NCI-H446 (cell line): ENCODE measurements around the gene RBMS3.

Experiments
- DNase-seq, 2 experiments: peaks; one replicate each; lab custom pipeline; 2025; lab: John Stamatoyannopoulos, UW

Gene RBMS3

DNA sequence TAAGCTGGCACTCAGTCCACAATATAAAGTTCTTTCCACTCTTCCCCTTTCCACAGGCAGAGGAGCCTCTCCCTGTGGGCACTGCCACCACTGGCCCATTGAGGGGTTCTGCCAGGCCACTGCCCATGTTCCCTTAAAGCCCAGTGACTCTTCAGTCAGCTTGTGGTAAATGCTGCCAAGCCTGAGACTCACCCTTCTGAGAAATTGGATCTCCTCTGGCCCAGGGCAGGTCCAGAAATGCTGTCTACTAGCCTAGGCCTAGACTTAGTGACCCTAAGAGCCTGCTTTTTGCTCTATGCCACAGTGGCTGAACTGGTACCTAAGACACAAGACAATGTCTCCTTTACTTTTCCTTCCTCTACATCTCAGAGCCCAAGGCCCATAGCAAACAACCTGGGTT, 295.8 kb downstream of the RBMS3 start:
- DNase-seq: no peak

- DNase-seq: no peak
These were observed 296.4 kb downstream of the RBMS3 start for GRCh38 chr3:29577250-29577649.

DNA sequence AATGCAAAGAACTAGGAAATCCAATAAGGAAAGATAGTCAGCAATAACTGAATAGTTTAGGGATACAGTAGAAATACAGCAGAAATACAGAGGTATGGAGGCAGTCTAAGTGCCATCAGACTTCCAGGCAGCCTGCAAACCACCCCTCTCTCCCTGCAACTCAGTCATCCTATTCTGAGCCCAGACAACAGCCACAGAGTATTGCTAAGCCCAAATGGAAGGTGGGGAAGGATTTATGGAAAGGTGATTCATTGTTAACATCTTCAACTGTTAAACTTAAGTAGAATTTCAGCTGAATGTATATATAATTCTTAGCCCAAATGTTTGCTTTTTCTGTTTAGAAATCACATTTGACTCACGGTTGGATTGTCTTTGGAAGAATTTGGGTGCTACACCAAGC, 300.4 kb downstream of the RBMS3 start:
- DNase-seq: no peak

DNA sequence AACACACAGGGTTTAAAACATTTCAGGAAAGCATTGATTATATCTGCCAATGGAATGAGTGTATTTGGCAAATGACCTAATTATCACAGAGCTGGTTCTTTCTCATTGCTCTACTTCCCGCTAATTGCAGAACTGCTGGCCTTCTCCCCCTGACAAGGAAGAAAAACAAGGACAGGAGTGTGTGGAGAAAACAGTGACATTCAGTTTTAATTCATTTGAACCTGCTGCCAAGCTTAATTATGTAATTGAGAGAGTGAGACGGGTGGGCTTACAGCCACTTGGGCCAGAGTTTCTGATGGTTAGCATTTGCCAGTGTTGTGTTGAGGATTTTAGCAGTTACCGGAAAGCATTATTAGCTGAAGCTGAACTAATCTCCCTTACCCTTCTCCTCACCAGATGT, 301.4 kb downstream of the RBMS3 start:
- DNase-seq: peak; percentile 10 to 49

DNA sequence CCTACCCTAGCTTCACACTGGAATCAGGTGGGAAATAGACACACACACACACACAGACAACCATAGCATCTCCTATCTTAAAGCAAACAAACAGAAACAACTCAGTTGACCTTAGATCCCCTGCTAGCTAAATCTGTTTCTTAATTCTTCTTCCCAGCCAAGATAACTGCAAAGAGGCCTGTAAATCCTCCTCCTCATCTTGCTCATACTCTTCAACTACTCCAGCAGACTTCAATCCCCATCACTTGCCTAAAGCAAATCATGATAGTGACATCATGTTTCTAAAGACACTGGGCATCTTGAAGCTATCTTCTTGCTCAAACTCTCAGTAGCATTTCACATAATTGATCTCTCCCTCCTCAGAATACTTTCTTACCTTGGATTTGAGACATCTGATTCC, 303.0 kb downstream of the RBMS3 start:
- no peak for DNase-seq

DNA sequence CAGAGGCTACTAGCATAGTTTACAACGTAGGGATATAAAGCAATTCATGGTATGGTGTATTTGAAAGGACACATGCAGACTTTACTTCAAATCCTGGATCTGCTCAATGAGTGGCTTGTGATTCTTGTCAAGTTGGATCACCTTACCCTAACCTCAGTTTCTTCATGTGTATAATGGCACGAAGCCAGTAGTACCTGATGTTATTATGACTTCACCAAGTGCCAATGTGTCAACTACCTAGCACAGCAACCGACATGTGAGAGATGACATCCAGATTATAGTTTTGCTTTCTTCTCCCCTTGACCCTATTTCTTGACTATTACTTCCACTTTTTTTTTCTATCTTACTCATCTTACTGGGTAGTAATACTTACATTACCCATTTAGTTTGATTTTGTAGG, 304.5 kb downstream of the RBMS3 start:
- DNase-seq: no peak

GRCh38 chr3:29587340-29587739, 306.5 kb downstream of the RBMS3 start:
- no peak for DNase-seq

DNA sequence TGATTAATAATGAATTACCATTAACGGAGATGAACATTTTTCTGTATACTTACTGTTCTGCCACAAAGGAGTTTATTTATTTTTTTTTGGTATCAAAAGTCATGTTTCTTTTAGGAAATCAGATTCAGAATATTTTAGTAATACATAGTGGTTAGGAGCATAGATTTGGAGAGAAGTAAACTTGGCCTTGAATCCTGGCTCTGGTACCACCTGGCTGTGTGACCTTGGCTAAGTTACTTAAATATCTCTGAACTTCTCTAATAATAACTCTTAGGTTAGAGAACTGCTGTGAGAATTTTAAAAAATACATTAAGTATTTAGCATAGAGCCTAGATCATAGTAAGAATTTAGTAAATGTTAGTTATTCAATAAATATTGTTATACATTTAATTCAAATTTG, 309.1 kb downstream of the RBMS3 start:
- no peak for DNase-seq

GRCh38 chr3:29590461-29590860, 309.6 kb downstream of the RBMS3 start:
- no peak for DNase-seq

DNA sequence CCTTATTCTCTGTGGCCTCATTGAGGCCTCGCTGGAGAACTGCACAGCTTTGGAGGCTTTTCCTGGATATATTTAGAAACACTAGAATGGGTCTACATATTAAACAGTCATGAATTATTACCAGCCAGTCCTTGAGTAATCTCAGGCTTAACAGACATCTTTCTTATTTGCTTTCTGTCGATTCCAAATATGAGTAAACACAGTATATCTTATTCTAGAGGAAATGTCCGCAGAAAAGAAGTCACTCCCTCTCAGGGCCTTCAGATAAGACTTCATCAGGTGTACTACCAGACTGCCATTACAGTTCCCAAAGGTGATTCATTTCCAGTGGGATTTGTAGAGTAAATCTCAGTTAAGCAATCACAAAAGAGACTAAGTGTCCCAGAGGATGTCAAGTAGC, 310.7 kb downstream of the RBMS3 start:
- no peak for DNase-seq

GRCh38 chr3:29593802-29594201, 312.9 kb downstream of the RBMS3 start:
- DNase-seq: no peak

DNA sequence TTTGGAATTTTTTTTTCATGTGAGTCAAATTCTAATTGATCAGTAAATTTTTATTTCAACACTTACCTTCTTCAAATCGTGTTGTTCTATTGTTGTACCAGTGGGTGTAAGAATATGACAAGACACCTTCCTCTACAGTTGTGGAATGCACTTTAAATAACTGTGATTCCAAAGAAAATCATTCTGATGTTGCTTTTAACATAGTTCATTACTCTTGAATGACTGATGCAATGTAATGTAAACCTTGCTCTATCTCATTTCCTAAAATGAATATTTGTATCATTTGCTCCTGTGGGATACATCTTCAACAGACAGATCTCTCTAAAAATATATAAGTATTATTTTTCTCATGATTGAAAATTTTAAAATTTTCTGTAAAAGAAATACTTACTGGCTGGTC, 313.4 kb downstream of the RBMS3 start:
- no peak for DNase-seq

DNA sequence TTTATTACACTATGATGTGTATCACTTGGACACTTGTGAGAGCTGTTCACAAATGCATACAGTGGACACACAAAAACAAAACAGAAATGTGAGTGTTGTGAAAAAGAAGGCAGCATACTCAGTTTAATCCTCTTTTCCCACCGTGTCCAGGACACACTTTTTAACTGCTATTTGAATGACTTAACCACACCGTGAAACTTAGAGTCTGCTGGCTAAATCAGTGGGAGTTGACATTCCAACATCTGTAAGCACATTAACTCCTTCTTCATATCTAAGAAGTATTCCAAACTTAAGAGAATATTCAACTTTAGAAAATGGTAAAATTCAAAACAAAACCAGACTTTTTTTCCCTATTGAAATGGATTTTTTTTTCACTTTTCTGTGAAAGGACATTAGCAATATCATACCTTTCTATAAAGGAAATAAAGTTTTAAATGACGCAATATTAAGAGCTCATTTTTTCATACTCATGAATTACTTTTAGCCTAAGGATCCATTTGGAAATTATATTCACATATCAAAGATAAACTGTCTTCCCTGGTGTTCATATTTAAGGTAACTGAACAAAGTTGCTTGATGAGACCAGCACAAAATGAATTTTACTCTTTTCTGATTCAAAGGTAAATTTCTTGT, 316.6 kb downstream of the RBMS3 start:
- no peak for DNase-seq

- no peak for DNase-seq
These were observed 321.2 kb downstream of the RBMS3 start for GRCh38 chr3:29601861-29602585.

- DNase-seq: no peak
These were observed 325.0 kb downstream of the RBMS3 start for GRCh38 chr3:29605845-29606244.

DNA sequence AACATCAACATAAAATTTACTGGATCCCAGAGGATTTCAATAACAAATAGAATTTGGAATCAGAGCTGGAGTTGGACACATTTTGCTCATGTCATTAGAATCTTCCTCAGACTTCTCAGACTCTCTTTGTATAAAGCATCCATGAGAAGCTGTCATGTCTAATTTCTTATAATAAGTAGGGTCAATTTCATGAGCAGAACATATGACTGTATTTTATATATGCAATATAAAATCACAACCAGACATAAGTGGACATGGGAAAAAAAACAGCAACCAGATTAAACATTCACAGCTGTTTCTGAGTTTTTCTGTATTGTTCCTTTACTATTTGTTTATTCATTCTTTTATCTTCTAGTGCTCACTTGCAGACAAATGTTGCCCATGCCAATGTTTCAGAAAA, 325.5 kb downstream of the RBMS3 start:
- no peak for DNase-seq

DNA sequence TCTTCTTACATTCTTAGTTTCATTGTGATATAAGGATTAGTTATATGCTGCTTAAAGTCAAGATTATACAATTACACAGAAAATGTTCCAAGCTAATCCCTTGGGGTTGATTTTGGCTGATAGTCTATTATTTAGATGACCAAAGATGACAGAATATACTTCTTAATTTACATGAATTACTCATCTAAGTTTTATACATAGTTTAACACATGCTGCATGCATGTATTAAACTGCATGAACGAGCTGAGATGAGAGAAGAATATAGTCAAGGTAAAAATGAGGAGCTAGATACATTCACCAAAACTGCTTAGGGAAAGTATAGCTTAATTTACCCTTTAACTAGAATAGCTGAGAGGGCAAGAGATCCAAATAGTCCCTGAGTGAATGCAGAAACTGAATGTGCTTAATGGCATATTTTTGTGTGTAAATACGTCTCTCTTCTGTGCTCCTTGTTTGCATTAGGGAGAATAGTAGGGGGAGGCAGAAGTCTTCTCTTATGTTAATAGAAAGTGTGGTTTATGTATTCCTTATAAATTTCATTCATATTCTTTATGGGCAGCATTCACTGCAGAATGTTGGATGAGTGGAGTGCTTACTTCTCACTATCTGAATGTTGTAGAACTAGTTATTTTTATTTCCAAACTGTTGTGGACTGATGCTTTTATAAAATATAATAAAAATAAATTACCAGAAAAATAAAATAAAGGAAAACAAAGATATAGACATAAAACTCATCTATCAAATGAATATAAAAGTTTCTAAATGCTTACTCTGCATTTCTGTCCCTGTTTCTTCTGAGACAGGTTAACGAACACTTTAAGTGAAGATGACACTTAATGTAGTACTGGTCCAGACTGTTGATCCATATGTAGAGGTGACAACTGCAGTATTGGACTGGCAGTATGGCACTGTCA, 327.8 kb downstream of the RBMS3 start:
- no peak for DNase-seq

GRCh38 chr3:29609328-29609811, 328.5 kb downstream of the RBMS3 start:
- no peak for DNase-seq

- DNase-seq: no peak
These were observed 329.9 kb downstream of the RBMS3 start for GRCh38 chr3:29610781-29611180.

- no peak for DNase-seq
These were observed 330.4 kb downstream of the RBMS3 start for GRCh38 chr3:29611252-29611651.

DNA sequence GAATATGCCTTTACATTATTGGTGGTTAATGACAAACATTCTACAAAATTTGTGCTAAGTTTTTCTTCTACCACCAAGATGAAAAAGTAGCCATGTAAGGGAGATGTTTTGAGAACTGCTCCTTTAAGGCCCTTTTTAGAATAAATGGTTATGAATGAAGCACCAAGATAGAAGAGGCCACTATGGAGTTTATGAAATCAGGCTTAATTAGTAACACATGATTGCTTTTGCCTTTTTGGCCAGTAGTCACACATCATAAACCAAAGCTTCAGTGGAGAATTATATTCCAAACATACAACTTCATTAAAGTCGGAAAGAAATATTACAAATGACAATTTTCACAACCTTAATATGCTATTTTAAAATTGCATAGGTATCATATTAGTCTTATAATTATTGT, 331.7 kb downstream of the RBMS3 start:
- no peak for DNase-seq

- no peak for DNase-seq
These were observed 334.1 kb downstream of the RBMS3 start for GRCh38 chr3:29614954-29615353.
